H9 (cell line): ENCODE data around the gene ARSG. TPM values are rescaled to one million over a fixed set of nuclear protein-coding genes. Genes with fewer than 3 reads are reported as not detected.
"Not testable (repeated sequence)": the region's sequence is repeated elsewhere in the genome, so short reads cannot be mapped to it uniquely, and the experiment has no call there.

ENCODE experiments used
- DNase-seq: peaks from one replicate; pipeline ENCODE4 v3.0.0-alpha.2; 2017
- H2AFZ ChIP-seq: one replicate; pipeline ENCODE4 v1.6.1; 2013; ENCODE audit warnings: mild to moderate bottlenecking, low read length, control low read depth, moderate library complexity
- H2AK5ac ChIP-seq: 2 replicates; pipeline ENCODE4 v1.6.1; 2013; ENCODE audit warnings: low read length, control low read depth, mixed read lengths; ENCODE audit not compliant: insufficient read length
- H2BK120ac ChIP-seq: one replicate; pipeline ENCODE4 v1.6.1; 2013; ENCODE audit warnings: low read depth, mild to moderate bottlenecking, low read length, control low read depth, inconsistent platforms; ENCODE audit not compliant: poor library complexity, severe bottlenecking
- H2BK12ac ChIP-seq: 2 replicates; pipeline ENCODE4 v1.6.1; 2013; ENCODE audit warnings: low read length, control low read depth, mixed read lengths, low read depth; ENCODE audit not compliant: insufficient read length
- H2BK15ac ChIP-seq: 2 replicates; pipeline ENCODE4 v1.6.1; 2013; ENCODE audit warnings: low read depth, low read length, control low read depth
- H2BK20ac ChIP-seq: one replicate; pipeline ENCODE4 v1.6.1; 2013; ENCODE audit warnings: low read depth, mild to moderate bottlenecking, low read length, control low read depth, inconsistent platforms; ENCODE audit not compliant: poor library complexity, severe bottlenecking
- H2BK5ac ChIP-seq: 2 replicates; pipeline ENCODE4 v1.6.1; 2013; ENCODE audit warnings: low read length, control low read depth, mixed read lengths; ENCODE audit not compliant: insufficient read length
- H3K14ac ChIP-seq: 2 replicates; pipeline ENCODE4 v1.6.1; 2013; ENCODE audit warnings: low read length, control low read depth; ENCODE audit not compliant: insufficient read depth
- H3K18ac ChIP-seq: 2 replicates; pipeline ENCODE4 v1.6.1; 2013; ENCODE audit warnings: low read depth, mild to moderate bottlenecking, mixed read lengths, low read length, control low read depth; ENCODE audit not compliant: insufficient read length
- H3K23ac ChIP-seq: 2 replicates; pipeline ENCODE4 v1.6.1; 2013; ENCODE audit warnings: low read length, control low read depth, mixed read lengths, low read depth; ENCODE audit not compliant: insufficient read length
- H3K23me2 ChIP-seq: 2 replicates; pipeline ENCODE4 v1.6.1; 2013; ENCODE audit warnings: low read depth, mild to moderate bottlenecking, mixed read lengths, low read length, control low read depth; ENCODE audit not compliant: insufficient read length, poor library complexity, severe bottlenecking
- H3K27ac ChIP-seq: 2 replicates; pipeline ENCODE4 v1.5.1; 2013; ENCODE audit warnings: low read length, control low read depth, mixed read lengths, low read depth; ENCODE audit not compliant: insufficient read length
- H3K27me3 ChIP-seq: 2 replicates; pipeline ENCODE4 v1.6.1; 2013; ENCODE audit warnings: low read length, control low read depth, inconsistent platforms; ENCODE audit not compliant: insufficient read depth
- H3K4ac ChIP-seq: 2 replicates; pipeline ENCODE4 v1.6.1; 2013; ENCODE audit warnings: low read depth, mild to moderate bottlenecking, control low read depth, inconsistent platforms, low read length, moderate library complexity
- H3K4me1 ChIP-seq: 2 replicates; pipeline ENCODE4 v1.6.1; 2013; ENCODE audit warnings: low read length, control low read depth, inconsistent platforms; ENCODE audit not compliant: insufficient read depth
- H3K4me2 ChIP-seq: 2 replicates; pipeline ENCODE4 v1.6.1; 2013; ENCODE audit warnings: low read length, control low read depth, mixed read lengths; ENCODE audit not compliant: insufficient read length, insufficient read depth
- H3K56ac ChIP-seq: 2 replicates; pipeline ENCODE4 v1.6.1; 2013; ENCODE audit warnings: low read depth, mild to moderate bottlenecking, mixed read lengths, low read length, control low read depth; ENCODE audit not compliant: insufficient read length
- H3K79me1 ChIP-seq: 2 replicates; pipeline ENCODE4 v1.6.1; 2013; ENCODE audit warnings: low read depth, mild to moderate bottlenecking, moderate library complexity, low read length, control low read depth, inconsistent platforms; ENCODE audit not compliant: insufficient read depth, poor library complexity, severe bottlenecking
- H3K79me2 ChIP-seq: 2 replicates; pipeline ENCODE4 v1.6.1; 2013; ENCODE audit warnings: low read length, control low read depth, inconsistent platforms; ENCODE audit not compliant: insufficient read depth
- H3K9ac ChIP-seq: 2 replicates; pipeline ENCODE4 v1.6.1; 2013; ENCODE audit warnings: low read length, control low read depth, mixed read lengths; ENCODE audit not compliant: insufficient read length; ENCODE audit errors: extremely low read depth
- H3K9me3 ChIP-seq: one replicate; pipeline ENCODE4 v1.6.1; 2013; ENCODE audit warnings: low read depth, low read length, inconsistent platforms; ENCODE audit not compliant: control insufficient read depth
- H3T11ph ChIP-seq: one replicate; pipeline ENCODE4 v1.6.1; 2013; ENCODE audit warnings: mild to moderate bottlenecking, low read length, control low read depth, inconsistent platforms
- H4K20me1 ChIP-seq: one replicate; pipeline ENCODE4 v1.6.1; 2013; ENCODE audit not compliant: control insufficient read depth, insufficient read length, insufficient read depth
- H4K5ac ChIP-seq: 2 replicates; pipeline ENCODE4 v1.6.1; 2013; ENCODE audit warnings: low read depth, mild to moderate bottlenecking, mixed read lengths, low read length, control low read depth; ENCODE audit not compliant: insufficient read length
- H4K8ac ChIP-seq: replicated peaks from 2 replicates; pipeline ENCODE4 v1.6.1; 2013; ENCODE audit warnings: low read length, control low read depth, mixed read lengths, low read depth; ENCODE audit not compliant: insufficient read length
- H4K91ac ChIP-seq: 2 replicates; pipeline ENCODE4 v1.6.1; 2013; ENCODE audit warnings: low read depth, mild to moderate bottlenecking, moderate library complexity, mixed read lengths, low read length, control low read depth; ENCODE audit not compliant: insufficient read length
- H3K27ac Mint-ChIP-seq, 3 experiments: 2 replicates in 2 of 3; 3 replicates in 1 of 3; pipeline ENCODE4 v1.8.0; 2020 to 2021; ENCODE audit warnings: mixed read lengths in 3 of 3, mild to moderate bottlenecking in 1 of 3, moderate library complexity in 1 of 3
- H3K27me3 Mint-ChIP-seq: 2 replicates; pipeline ENCODE4 v1.8.0; 2021; ENCODE audit warnings: low read depth, mild to moderate bottlenecking, moderate library complexity, mixed read lengths
- H3K36me3 Mint-ChIP-seq, 3 experiments: 2 replicates in 2 of 3; 3 replicates in 1 of 3; pipeline ENCODE4 v1.8.0; 2020 to 2021; ENCODE audit warnings: low read depth in 3 of 3, mixed read lengths in 3 of 3; ENCODE audit not compliant: insufficient read depth in 1 of 3
- H3K4me1 Mint-ChIP-seq, 2 experiments: 2 replicates each; pipeline ENCODE4 v1.8.0; 2020; ENCODE audit warnings: mixed read lengths in 2 of 2
- H3K4me3 Mint-ChIP-seq, 2 experiments: 2 replicates in 1 of 2; 3 replicates in 1 of 2; pipeline ENCODE4 v1.8.0; 2020 to 2021; ENCODE audit warnings: mild to moderate bottlenecking in 2 of 2, mixed read lengths in 2 of 2, moderate library complexity in 1 of 2
- H3K9me3 Mint-ChIP-seq, 2 experiments: 2 replicates in 1 of 2; 3 replicates in 1 of 2; pipeline ENCODE4 v1.8.0; 2020; ENCODE audit warnings: mild to moderate bottlenecking in 2 of 2, mixed read lengths in 2 of 2, moderate library complexity in 1 of 2
- CTCF ChIP-seq: fragments of 200-600 bp; sonication (generic); conservative IDR thresholded peaks from 3 replicates; pipeline ENCODE4 v1.8.0; 2021; ENCODE audit warnings: antibody characterized with exemption, mild to moderate bottlenecking
- WGBS: extraction: QIAGEN DNeasy Blood & Tissue Kit; methylation state at CpG from one replicate; pipeline ENCODE4 v1.1.7; 2013; ENCODE audit warnings: missing lambda C conversion rate, low lambda C conversion rate, mixed read lengths; ENCODE audit not compliant: insufficient read length; ENCODE audit errors: extremely low coverage; 5-methylcytosine and 5-hydroxymethylcytosine counted together
- total RNA-seq: library from RNA; stranded (reverse); gene quantifications from 2 replicates; pipeline ENCODE4 v1.2.1, GENCODE V29; 2021

Gene ARSG
- total RNA-seq, 1 experiment from 2014 or later: 3.6 TPM

- H3K23ac ChIP-seq: no peak overlapping the region
- no peaks in the 10 kb centered on the region for H3K79me1 ChIP-seq
- no peak overlapping the region for H2BK15ac ChIP-seq
- no peak overlapping the region for H3K4ac ChIP-seq
- H4K20me1 ChIP-seq: no peaks in the 10 kb centered on the region
- no peak overlapping the region for H4K8ac ChIP-seq
- no peak for TF ChIP-seq CTCF
- no peak overlapping the region for H3K27ac ChIP-seq
- H3K23me2 ChIP-seq: no peaks in the 10 kb centered on the region
- no peak overlapping the region for H4K91ac ChIP-seq
- no peak overlapping the region for H3K56ac ChIP-seq
- no peaks in the 10 kb centered on the region for H3K27me3 ChIP-seq
- no peak overlapping the region for H3K9ac ChIP-seq
- Mint-ChIP-seq H3K4me3 (no peak overlapping the region), H3K27me3 (no peaks in the 10 kb centered on the region; the same call in 1 of the 2 replicates), H3K9me3 (peaks cover 0 to 5% of the 10 kb centered on the region in 2 experiments; a peak in 1 of 5 replicates), H3K27ac (no peak overlapping the region), H3K4me1 (peaks cover 4 to 16% of the 10 kb centered on the region in 2 experiments), H3K36me3 (peaks cover 16 to 26% (median 16%) of the 10 kb centered on the region in 3 experiments)
- H3K18ac ChIP-seq: no peak overlapping the region
- H2AFZ ChIP-seq: no peak overlapping the region
- WGBS: no CpG with 5 or more reads among the region's 8 CpGs
- no peak overlapping the region for H2BK12ac ChIP-seq
- H3K9me3 ChIP-seq: no peaks in the 10 kb centered on the region
- H3K4me1 ChIP-seq: peaks cover under 1% of the 10 kb centered on the region; the same call in 1 of the 2 replicates
- no peak overlapping the region for H3K4me2 ChIP-seq
- no peak overlapping the region for H3K14ac ChIP-seq
- no peak for DNase-seq
- no peak overlapping the region for H3T11ph ChIP-seq
- H2BK20ac ChIP-seq: no peak overlapping the region
- no peak overlapping the region for H2BK5ac ChIP-seq
- no peak overlapping the region for H4K5ac ChIP-seq
- H2BK120ac ChIP-seq: no peak overlapping the region
- no peak overlapping the region for H2AK5ac ChIP-seq
- H3K79me2 ChIP-seq: no peaks in the 10 kb centered on the region
These were observed 16.1 kb downstream of the ARSG start for GRCh38 chr17:68307443-68307842.

GRCh38 chr17:68308486-68308885 is 17.2 kb downstream of the ARSG start:
- DNase-seq, H3K9ac ChIP-seq, H3K56ac ChIP-seq, H4K91ac ChIP-seq, H3K4ac ChIP-seq, H2BK12ac ChIP-seq, H3K4me2 ChIP-seq, H3K14ac ChIP-seq, H4K5ac ChIP-seq, H3K27ac ChIP-seq, H3K9me3 Mint-ChIP-seq, H3K9me3 ChIP-seq, H3K18ac ChIP-seq, H3K4me1 ChIP-seq, H4K8ac ChIP-seq, H2BK5ac ChIP-seq, H2AFZ ChIP-seq, H3K79me2 ChIP-seq, H3T11ph ChIP-seq, H3K23ac ChIP-seq, H3K79me1 ChIP-seq, H3K27me3 Mint-ChIP-seq, H2BK15ac ChIP-seq, H2BK120ac ChIP-seq, H2BK20ac ChIP-seq, H2AK5ac ChIP-seq, H3K27me3 ChIP-seq, H3K4me3 Mint-ChIP-seq, H3K23me2 ChIP-seq, H4K20me1 ChIP-seq: not testable (repeated sequence)
- Mint-ChIP-seq H3K27ac (peak overlapping the region in 2 of 3 experiments; percentile 49 to 82; a peak in 3 of 7 replicates), H3K4me1 (peaks cover 0 to 10% of the 10 kb centered on the region in 2 experiments; a peak in 1 of 4 replicates), H3K36me3 (peaks cover 16 to 26% (median 16%) of the 10 kb centered on the region in 3 experiments)
- WGBS: no CpG with 5 or more reads among the region's 7 CpGs
